K562 (cell line): ENCODE data around the gene EMD. TPM values are rescaled to one million over a fixed set of nuclear protein-coding genes. Genes with fewer than 3 reads are reported as not detected.

Source experiments
- ATAC-seq: fragments of 200-7000 bp; cut with Tn5 transposase; 3 replicates; pipeline ENCODE4 v1.9.1; 2020; ENCODE audit warnings: moderate library complexity
- BruUV-seq: library from RNA; stranded (reverse); fragments of 400-500 nt; replicated peaks from 2 replicates; lab custom pipeline; 2021; lab: Mats Ljungman, UMichigan
- CTCF ChIA-PET: fragments of 300-600 bp; formaldehyde crosslinking; extraction: SDS; loops from one replicate; lab custom pipeline; 2021; ENCODE audit warnings: low intra/inter-chr PET ratio; lab: Yijun Ruan, JAX
- POLR2A ChIA-PET: fragments of 300-600, 350-650 bp; sonication (Branson Sonifier 250); formaldehyde crosslinking; extraction: SDS; loops from one replicate; lab custom pipeline; 2021; ENCODE audit warnings: antibody characterized with exemption, inconsistent platforms; lab: Yijun Ruan, JAX
- DNase-seq, 4 experiments: peaks; one replicate each; pipeline versions ENCODE4 v3.0.0 to v3.0.0-alpha.2; 2011 to 2018; ENCODE audit warnings: low spot score in 3 of 4, mixed read lengths in 3 of 4; ENCODE audit errors: extremely low read depth in 1 of 4
- FAIRE-seq: peaks from 2 replicates; lab custom pipeline; 2011; peaks lifted over from hg19 to GRCh38; lab: Jason Lieb, UNC
- H2AFZ ChIP-seq: 2 replicates; pipeline ENCODE4 v1.6.0; 2011; ENCODE audit warnings: low read depth, low read length, control low read depth, inconsistent platforms
- H3K27ac ChIP-seq: fragments of 200-600 bp; 3 replicates; pipeline ENCODE4 v1.8.0; 2011; ENCODE audit warnings: low read depth, mild to moderate bottlenecking, control low read depth, inconsistent platforms, low read length, moderate library complexity, mixed read lengths; ENCODE audit errors: extremely low read depth
- H3K27me3 ChIP-seq, 2 experiments: fragments of 300-600 bp in 1 of 2; 2 replicates in 1 of 2; 3 replicates in 1 of 2; pipeline versions ENCODE4 v1.6.0 to v1.8.0; 2011; ENCODE audit warnings: inconsistent platforms in 2 of 2, low read length in 2 of 2, mild to moderate bottlenecking in 1 of 2, mixed read lengths in 1 of 2, moderate library complexity in 1 of 2; ENCODE audit not compliant: control insufficient read depth in 2 of 2, insufficient read depth in 2 of 2
- H3K36me3 ChIP-seq: fragments of 300-600 bp; 3 replicates; pipeline ENCODE4 v1.8.0; 2011; ENCODE audit warnings: mild to moderate bottlenecking, low read length, inconsistent platforms; ENCODE audit not compliant: control insufficient read depth, insufficient read depth
- H3K4me1 ChIP-seq, 2 experiments: fragments of 200-600 bp in 1 of 2; replicated peaks in 1 of 2; 2 replicates in 1 of 2; 3 replicates in 1 of 2; pipeline versions ENCODE4 v1.5.1 to v1.8.0; 2011; ENCODE audit warnings: inconsistent platforms in 2 of 2, low read length in 2 of 2, mild to moderate bottlenecking in 1 of 2, mixed read lengths in 1 of 2, moderate library complexity in 1 of 2; ENCODE audit not compliant: control insufficient read depth in 2 of 2, insufficient read depth in 2 of 2
- H3K4me2 ChIP-seq: 2 replicates; pipeline ENCODE4 v1.6.1; 2011; ENCODE audit warnings: low read length, control low read depth, inconsistent platforms, mixed read lengths; ENCODE audit not compliant: insufficient read depth
- H3K4me3 ChIP-seq: fragments of 200-600 bp; sonication (generic), shearing (Covaris generic); 2 replicates; pipeline ENCODE4 v1.5.1; 2016; ENCODE audit warnings: control low read depth, inconsistent platforms
- H3K79me2 ChIP-seq: fragments of 200-600 bp; 3 replicates; pipeline ENCODE4 v1.8.0; 2011; ENCODE audit warnings: low read length, inconsistent platforms; ENCODE audit not compliant: control insufficient read depth, insufficient read depth
- H3K9ac ChIP-seq, 2 experiments: 2 replicates each; pipeline versions ENCODE4 v1.6.0 to v1.6.1; 2011; ENCODE audit warnings: low read depth in 2 of 2, low read length in 2 of 2, control low read depth in 1 of 2, inconsistent platforms in 1 of 2, mild to moderate bottlenecking in 1 of 2, mixed read lengths in 1 of 2; ENCODE audit not compliant: insufficient read depth in 1 of 2
- H3K9me1 ChIP-seq: one replicate; pipeline ENCODE4 v1.6.0; 2011; ENCODE audit warnings: inconsistent platforms, mild to moderate bottlenecking, low read length, moderate library complexity; ENCODE audit not compliant: control insufficient read depth, insufficient read depth
- H3K9me3 ChIP-seq: replicated peaks from 2 replicates; pipeline ENCODE4 v1.5.1; 2011; ENCODE audit warnings: low read depth, low read length, inconsistent platforms; ENCODE audit not compliant: control insufficient read depth, insufficient read depth
- H4K20me1 ChIP-seq: replicated peaks from 2 replicates; pipeline ENCODE4 v1.6.1; 2011; ENCODE audit warnings: low read length, inconsistent platforms, mixed read lengths; ENCODE audit not compliant: control insufficient read depth, insufficient read depth
- CHD4 ChIP-seq: fragments of 200-600 bp; sonication (generic); IDR thresholded peaks from 3 replicates; pipeline ENCODE4 v1.6.1; 2012; ENCODE audit warnings: low read depth, mild to moderate bottlenecking, mixed read lengths, low read length, inconsistent platforms; ENCODE audit not compliant: insufficient read depth, insufficient replicate concordance, poor library complexity, severe bottlenecking
- FOXJ3 ChIP-seq: sonication (generic); formaldehyde crosslinking; IDR thresholded peaks from 2 replicates; pipeline ENCODE4 v1.4.0; 2020; ENCODE audit warnings: mild to moderate bottlenecking, missing genetic modification reagents
- MBD2 ChIP-seq: sonication (generic); IDR thresholded peaks from 2 replicates; pipeline ENCODE4 v1.6.1; 2016; ENCODE audit warnings: low read depth, borderline replicate concordance
- MXI1 ChIP-seq: IDR thresholded peaks from 2 replicates; pipeline ENCODE4 v1.6.1; 2011; ENCODE audit warnings: low read depth, mild to moderate bottlenecking, improper control_type of control experiment, low read length
- SNIP1 ChIP-seq: fragments of 450-650 bp; IDR thresholded peaks from 2 replicates; pipeline ENCODE4 v1.7.1; 2017; ENCODE audit warnings: low read depth, mild to moderate bottlenecking
- STAT5B ChIP-seq: fragments of 250-450 bp; sonication (Bioruptor Pico); IDR thresholded peaks from 2 replicates; pipeline ENCODE4 v1.8.0; 2021; ENCODE audit warnings: mild to moderate bottlenecking, inconsistent platforms
- TOE1 ChIP-seq, 2 experiments: fragments of 450-650 bp in 1 of 2; sonication (generic) in 1 of 2; formaldehyde crosslinking in 1 of 2; IDR thresholded peaks; 2 replicates each; pipeline versions ENCODE4 v1.7.1 to v1.8.0; 2016 to 2022; ENCODE audit warnings: borderline replicate concordance in 2 of 2, mild to moderate bottlenecking in 2 of 2, antibody characterized with exemption in 1 of 2, inconsistent platforms in 1 of 2, low read depth in 1 of 2, missing genetic modification reagents in 1 of 2, moderate library complexity in 1 of 2
- U2AF1 ChIP-seq: fragments of 200-400 bp; formaldehyde crosslinking; optimal IDR thresholded peaks from 2 replicates; pipeline ENCODE3; 2017; ENCODE audit warnings: mild to moderate bottlenecking, low read depth, low read length, moderate library complexity
- ZBTB1 ChIP-seq: sonication (generic); formaldehyde crosslinking; IDR thresholded peaks from 2 replicates; pipeline ENCODE4 v1.8.1; 2023; ENCODE audit warnings: missing genetic modification reagents, low read depth, mild to moderate bottlenecking, borderline replicate concordance
- ZKSCAN3 ChIP-seq: fragments of 250-450 bp; sonication (Bioruptor Pico); IDR thresholded peaks from 2 replicates; pipeline ENCODE4 v1.4.0; 2020
- ZNF134 ChIP-seq: fragments of 250-450 bp; sonication (Bioruptor Pico); conservative IDR thresholded peaks from 2 replicates; pipeline ENCODE4 v1.4.0; 2020
- ZNF197 ChIP-seq: fragments of 200-800 bp; sonication (Bioruptor generic); IDR thresholded peaks from 2 replicates; pipeline ENCODE4 v1.6.1; 2016; ENCODE audit warnings: low read depth, missing genetic modification characterization, missing compliant biosample characterization
- ZNF76 ChIP-seq: fragments of 250-450 bp; sonication (Bioruptor Pico); IDR thresholded peaks from 2 replicates; pipeline ENCODE4 v1.4.0; 2020; ENCODE audit warnings: mild to moderate bottlenecking, moderate library complexity, borderline replicate concordance
- WGBS: fragments of 100-300 bp; shearing (Covaris generic); methylation state at CpG from one replicate; pipeline ENCODE4 v1.1.6; 2016; ENCODE audit warnings: low coverage, mixed read lengths; ENCODE audit not compliant: insufficient coverage; ENCODE audit errors: missing lambda C conversion rate; 5-methylcytosine and 5-hydroxymethylcytosine counted together
- in situ Hi-C: fragments of 300-500 bp; cut with MboI; formaldehyde crosslinking; loops from 4 replicates; pipeline ENCODE4 v1.15.0; 2018; ENCODE audit warnings: inconsistent platforms, mixed read lengths
- intact Hi-C: fragments of 100-400 bp; cut with micrococcal nuclease; formaldehyde crosslinking; loops from 2 replicates; pipeline ENCODE4 v1.14.2; 2022
- polyA plus RNA-seq, 8 experiments: library from polyadenylated mRNA; depleted of rRNA in 4 of 8; stranded (reverse) in 5 of 8; unstranded in 3 of 8; fragments of >200 nt; fragmentation: Nextera tagmentation in 2 of 8; fragmentation: Illumina TruSeq in 1 of 8; extraction: Ambion mirVana in 2 of 8; extraction: Trizol in 1 of 8; gene quantifications; 2 replicates each; pipeline versions ENCODE4 v1.2.1 to v1.2.3, GENCODE V29; 2011 to 2014; ENCODE audit warnings: inconsistent platforms in 1 of 8, missing spikeins in 1 of 8
- total RNA-seq, 7 experiments: library from RNA; depleted of rRNA in 6 of 7; stranded (reverse); fragments of >200 nt in 6 of 7; fragmentation: Illumina TruSeq in 2 of 7; extraction: Trizol in 2 of 7; gene quantifications; 2 replicates each; pipeline versions ENCODE4 v1.2.1 to v1.2.3, GENCODE V29; 2011 to 2021; ENCODE audit warnings: low replicate concordance in 1 of 7
- TF ChIP-seq, protein P1 (sequence below): IDR thresholded peaks from 2 replicates; pipeline ENCODE4 v1.6.1; 2011; ENCODE audit warnings: borderline replicate concordance, low read depth, mild to moderate bottlenecking, moderate library complexity, low read length; ENCODE audit not compliant: insufficient read depth, poor library complexity, severe bottlenecking
- TF ChIP-seq, protein P2 (sequence below), 2 experiments: fragments of 200-800 bp in 1 of 2; sonication (Bioruptor generic) in 1 of 2; sonication (generic) in 1 of 2; formaldehyde crosslinking in 1 of 2; IDR thresholded peaks in 1 of 2; conservative IDR thresholded peaks in 1 of 2; 2 replicates each; pipeline versions ENCODE4 v1.5.0 to v1.6.1; 2016 to 2020; ENCODE audit warnings: missing compliant biosample characterization in 1 of 2, missing genetic modification characterization in 1 of 2, missing genetic modification reagents in 1 of 2

Gene EMD
- total and polyA plus RNA-seq, 9 of the 15 experiments (the other 6 are each of a cell fraction or from before 2014, with no cell fraction given), result 2.3 to 206 (median 61.9) TPM

DNA sequence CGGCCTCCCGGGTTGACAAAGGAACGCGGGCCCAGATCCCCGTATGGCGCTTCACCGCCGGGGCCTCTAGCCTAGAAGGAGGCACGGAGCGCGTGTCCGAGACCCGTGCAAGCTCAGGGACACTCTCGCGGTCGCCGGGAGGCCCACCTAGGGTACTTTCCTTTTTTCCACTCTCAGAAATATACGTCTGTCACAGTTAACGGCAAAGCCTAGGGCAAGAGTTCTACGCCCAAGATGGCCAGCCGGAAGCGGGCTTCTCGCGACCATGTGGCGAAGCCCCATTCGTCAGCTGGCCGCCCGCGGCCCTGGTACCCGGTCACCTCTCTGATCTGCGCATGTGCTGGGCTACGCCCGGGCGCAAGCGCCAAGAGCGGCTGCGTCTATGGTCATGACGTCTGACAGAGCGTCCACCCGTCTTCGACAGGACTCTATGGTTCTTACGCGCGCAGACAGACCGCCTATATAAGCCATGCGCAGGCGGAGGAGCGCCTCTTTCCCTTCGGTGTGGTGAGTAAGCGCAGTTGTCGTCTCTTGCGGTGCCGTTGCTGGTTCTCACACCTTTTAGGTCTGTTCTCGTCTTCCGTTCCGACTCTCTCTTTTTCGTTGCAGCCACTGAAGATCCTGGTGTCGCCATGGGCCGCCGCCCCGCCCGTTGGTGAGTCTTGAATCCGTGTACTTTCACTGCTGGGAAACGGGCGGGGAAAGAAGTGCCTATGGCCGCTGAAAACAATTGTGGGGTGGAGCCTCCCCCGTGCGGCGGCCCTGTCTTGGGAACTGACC, 19.0 kb downstream of the EMD start, which contains the start of gene RPL10:
Gene RPL10 (plus strand): TSS at position 490 of the 780 bp plus-strand sequence. CDS start 143 bp downstream, at position 633.
- FAIRE-seq (peak; percentile 93), ATAC-seq (peak; percentile 69), DNase-seq (peak; percentile 89 to 98 (median 94))
- Histone ChIP-seq H3K27ac (peak within 1 kb of the TSS; percentile 97), H3K36me3 (peaks cover 35% of the 10 kb centered on the region), H3K79me2 (peaks cover 42% of the 10 kb centered on the region), H3K27me3 (no peaks in the 10 kb centered on the region), H3K4me1 (peaks cover 5 to 18% of the 10 kb centered on the region in 2 experiments; a peak in 3 of 5 replicates), H3K4me2 (peak within 1 kb of the TSS; percentile 97), H3K9me3 (no peaks in the 10 kb centered on the region; the same call in 1 of the 2 replicates), H4K20me1 (peaks cover 13% of the 10 kb centered on the region), H3K9ac (peak within 1 kb of the TSS; percentile 95 to 98), H2AFZ (peak within 1 kb of the TSS; percentile 85), H3K9me1 (no peaks in the 10 kb centered on the region), H3K4me3 (peak within 1 kb of the TSS; percentile 76)
- no TSS peak for BruUV-seq
- CTCF ChIA-PET, result interaction anchor here (3.3 kb wide), 1 partner anchor 137 kb away, joined by 17 read pairs; no protein-coding TSS in a partner anchor
- WGBS, result 0% methylated on average over 44 of the region's 69 CpGs
- in situ Hi-C loops, result no loop called here
- POLR2A ChIA-PET, result interaction anchor here (0.5 to 6.0 kb wide), 31 partner anchors 12 to 148 kb away, joined by 3 to 85 read pairs (median 5); partner anchors contain the start of genes ATP6AP1, DNASE1L1, EMD and FAM50A
- intact Hi-C loops, result loop anchor here (5.0 kb wide), 1 partner anchor 89 kb away; the partner anchor contains the start of gene UBL4A
- TF ChIP-seq ZNF134 (CRISPR knock-in tag), result no peak
- TF ChIP-seq CHD4, result no peak
- TF ChIP-seq ZKSCAN3 (CRISPR knock-in tag), result no peak
- peak; percentile 71; the same call in 1 of the 2 replicates for TF ChIP-seq MXI1
- TF ChIP-seq, protein P1, sequence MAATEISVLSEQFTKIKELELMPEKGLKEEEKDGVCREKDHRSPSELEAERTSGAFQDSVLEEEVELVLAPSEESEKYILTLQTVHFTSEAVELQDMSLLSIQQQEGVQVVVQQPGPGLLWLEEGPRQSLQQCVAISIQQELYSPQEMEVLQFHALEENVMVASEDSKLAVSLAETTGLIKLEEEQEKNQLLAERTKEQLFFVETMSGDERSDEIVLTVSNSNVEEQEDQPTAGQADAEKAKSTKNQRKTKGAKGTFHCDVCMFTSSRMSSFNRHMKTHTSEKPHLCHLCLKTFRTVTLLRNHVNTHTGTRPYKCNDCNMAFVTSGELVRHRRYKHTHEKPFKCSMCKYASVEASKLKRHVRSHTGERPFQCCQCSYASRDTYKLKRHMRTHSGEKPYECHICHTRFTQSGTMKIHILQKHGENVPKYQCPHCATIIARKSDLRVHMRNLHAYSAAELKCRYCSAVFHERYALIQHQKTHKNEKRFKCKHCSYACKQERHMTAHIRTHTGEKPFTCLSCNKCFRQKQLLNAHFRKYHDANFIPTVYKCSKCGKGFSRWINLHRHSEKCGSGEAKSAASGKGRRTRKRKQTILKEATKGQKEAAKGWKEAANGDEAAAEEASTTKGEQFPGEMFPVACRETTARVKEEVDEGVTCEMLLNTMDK, result peak; percentile 59
- peak; percentile 95 for TF ChIP-seq SNIP1
- TF ChIP-seq, protein P2, sequence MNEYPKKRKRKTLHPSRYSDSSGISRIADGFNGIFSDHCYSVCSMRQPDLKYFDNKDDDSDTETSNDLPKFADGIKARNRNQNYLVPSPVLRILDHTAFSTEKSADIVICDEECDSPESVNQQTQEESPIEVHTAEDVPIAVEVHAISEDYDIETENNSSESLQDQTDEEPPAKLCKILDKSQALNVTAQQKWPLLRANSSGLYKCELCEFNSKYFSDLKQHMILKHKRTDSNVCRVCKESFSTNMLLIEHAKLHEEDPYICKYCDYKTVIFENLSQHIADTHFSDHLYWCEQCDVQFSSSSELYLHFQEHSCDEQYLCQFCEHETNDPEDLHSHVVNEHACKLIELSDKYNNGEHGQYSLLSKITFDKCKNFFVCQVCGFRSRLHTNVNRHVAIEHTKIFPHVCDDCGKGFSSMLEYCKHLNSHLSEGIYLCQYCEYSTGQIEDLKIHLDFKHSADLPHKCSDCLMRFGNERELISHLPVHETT (CRISPR knock-in tag; conservative IDR thresholded peaks at IDR 0.05 in 1 of 2, IDR thresholded peaks at IDR 0.05 in 1 of 2), result peak in 1 of 2 experiments; percentile 22; a peak in 1 of 4 replicates
- TF ChIP-seq FOXJ3 (CRISPR knock-in tag), result no peak
- no peak; the same call in 1 of the 2 replicates for TF ChIP-seq ZBTB1 (CRISPR knock-in tag)
- TF ChIP-seq ZNF197 (CRISPR knock-in tag), result no peak
- no peak for TF ChIP-seq U2AF1
- no peak for TF ChIP-seq ZNF76 (CRISPR knock-in tag)
- no peak for TF ChIP-seq STAT5B
- TF ChIP-seq TOE1 (IDR thresholded peaks at IDR 0.05; ENCODE audit: borderline replicate concordance), result no peak
- peak; percentile 92; the same call in 1 of the 2 replicates for TF ChIP-seq TOE1 (CRISPR knock-in tag; IDR thresholded peaks at IDR 0.05; ENCODE audit: borderline replicate concordance, low read depth)
- TF ChIP-seq MBD2, result peak; percentile 87
